GM12892 (cell line): ENCODE data around the gene FEZ2.

Experiments used
- POLR2A ChIP-seq: IDR thresholded peaks from 2 replicates; pipeline ENCODE4 v1.6.1; 2011; ENCODE audit warnings: low read depth, low read length, control low read depth
- POLR2AphosphoS5 ChIP-seq: IDR thresholded peaks from 2 replicates; pipeline ENCODE4 v1.6.1; 2011; ENCODE audit warnings: low read depth, low read length, control low read depth

DNA sequence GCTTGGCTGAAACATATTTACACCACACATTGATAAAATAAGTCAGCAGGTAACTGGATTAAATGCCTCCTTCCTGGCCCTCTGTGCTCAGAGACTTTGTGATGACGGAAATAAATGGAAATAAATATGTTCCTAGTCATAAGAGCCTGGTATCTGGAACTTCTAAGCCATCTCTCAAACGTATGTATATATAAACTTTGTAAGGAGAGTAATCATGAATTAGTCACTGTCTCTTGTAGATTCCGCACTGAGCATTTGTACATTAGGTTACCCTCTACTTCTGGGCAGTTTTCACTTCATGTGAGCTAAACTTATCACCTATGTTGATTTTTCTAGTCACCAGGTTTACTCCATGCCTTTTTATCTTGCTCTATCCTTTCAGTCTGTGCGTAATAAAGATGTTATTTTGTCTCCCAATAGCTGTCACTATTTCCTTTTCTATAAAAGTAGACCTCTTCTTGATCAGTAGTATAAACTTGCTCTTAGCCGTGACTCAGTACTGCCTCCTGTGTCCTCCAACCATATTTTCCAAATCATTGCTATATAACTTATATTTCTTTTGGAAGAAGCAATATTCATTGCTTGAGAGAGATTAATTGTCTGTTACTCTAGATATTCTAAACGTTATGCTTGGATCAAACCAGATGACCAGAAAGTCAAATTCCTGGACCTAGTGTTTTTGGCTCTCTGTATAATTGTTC is 53.2 kb downstream of the FEZ2 start:
- no peak for TF ChIP-seq POLR2AphosphoS5
- TF ChIP-seq POLR2A: no peak
